Heart left ventricle (tissue), 16 donors: ENCODE data around the gene ELL3. TPM values are rescaled to one million over a fixed set of nuclear protein-coding genes. Genes with fewer than 3 reads are reported as not detected.

ENCODE experiments used
- ATAC-seq, 4 donors: fragments of 200-7000 bp; cut with Tn5 transposase; one replicate each; pipeline ENCODE4 v1.9.1; 2020 to 2022; ENCODE audit warnings: moderate library complexity in 4 of 4, mild to moderate bottlenecking in 3 of 4, moderate number of reproducible peaks in 1 of 4
- DNase-seq, 5 donors: peaks; one replicate each; pipeline ENCODE4 v3.0.0-alpha.2; 2020
- H3K27ac ChIP-seq, 12 donors: fragments of 200-600 bp; sonication (generic) in 4 of 12; one replicate each; pipeline versions ENCODE4 v1.5.0 to v1.8.0; 2016 to 2022; ENCODE audit warnings: mild to moderate bottlenecking in 2 of 12
- H3K27me3 ChIP-seq, 9 donors: fragments of 200-600 bp; sonication (generic) in 2 of 9; one replicate each; pipeline versions ENCODE4 v1.5.1 to v1.8.0; 2016 to 2022; ENCODE audit warnings: mild to moderate bottlenecking in 3 of 9
- H3K36me3 ChIP-seq, 9 donors: fragments of 200-600 bp; sonication (generic) in 2 of 9; one replicate each; pipeline versions ENCODE4 v1.5.0 to v1.8.0; 2018 to 2022; ENCODE audit warnings: mild to moderate bottlenecking in 2 of 9
- H3K4me1 ChIP-seq, 12 donors: fragments of 200-600 bp; sonication (generic) in 4 of 12; one replicate each; pipeline versions ENCODE4 v1.5.0 to v1.8.0; 2016 to 2022; ENCODE audit warnings: mild to moderate bottlenecking in 3 of 12
- H3K4me3 ChIP-seq, 12 donors: fragments of 200-600 bp; sonication (generic) in 4 of 12; one replicate each; pipeline versions ENCODE4 v1.5.0 to v1.8.0; 2017 to 2022; ENCODE audit warnings: mild to moderate bottlenecking in 9 of 12, moderate library complexity in 4 of 12
- H3K9me3 ChIP-seq, 12 donors: fragments of 200-600 bp; sonication (generic) in 4 of 12; one replicate each; pipeline versions ENCODE4 v1.5.0 to v1.8.0; 2016 to 2022; ENCODE audit warnings: mild to moderate bottlenecking in 1 of 12
- POLR2A ChIP-seq, 2 donors: fragments of 450-650 bp; IDR thresholded peaks; one replicate each; pipeline ENCODE4 v1.6.1; 2017; ENCODE audit warnings: antibody characterized with exemption in 2 of 2, mild to moderate bottlenecking in 2 of 2, moderate library complexity in 2 of 2
- whole genome bisulfite sequencing, 4 donors: extraction: QIAGEN DNeasy Blood & Tissue Kit in 2 of 4; methylation state at CpG; one replicate each; pipeline versions ENCODE4 v1.1.5 to v1.1.7; 2013 to 2018; 5-methylcytosine and 5-hydroxymethylcytosine counted together
- intact Hi-C, 10 donors: fragments of 100-400 bp; cut with DNase I; formaldehyde crosslinking; loops; one replicate each; pipeline versions ENCODE4 v1.11.1 to v1.14.2; 2022
- polyA plus RNA-seq, 2 donors: library from polyadenylated mRNA; stranded (reverse); fragments of 200-250 nt; gene quantifications; one replicate each; pipeline ENCODE4 v1.2.3, GENCODE V29; 2013
- total RNA-seq, 9 donors: library from RNA; depleted of rRNA in 2 of 9; stranded (reverse); fragments of >200 nt in 2 of 9; fragmentation: NEBNext Ultra II Directional in 3 of 9; extraction: Animal tissue kit (Norgen Biotek cat#: 25700) in 3 of 9; gene quantifications; one replicate each; pipeline versions ENCODE4 v1.1.0 to v1.2.4, GENCODE V29; 2016 to 2023
- TF ChIP-seq, protein P1 (sequence below), 12 donors: fragments of 200-600 bp; sonication (generic) in 4 of 12; IDR thresholded peaks; one replicate each; pipeline versions ENCODE4 v1.5.0 to v1.8.0; 2018 to 2022; ENCODE audit warnings: antibody characterized with exemption in 12 of 12, mild to moderate bottlenecking in 5 of 12
- donor health status: ischemic (EF 13 %, LVEDD 7.1; RV severe dilation, severe dysfunction).
- donor health status: healthy with polysubstance abuse.
- donor health status: DM: no; HTN: yes; CAD: no.
- donor health status: DM: no; HTN: no; CAD: no.
- donor health status: ischemic (EF 25% LVEDD 6.9; RV normal size, moderate dysfunction).
- donor health status: ischemic (EF 25% LVEDD 5.7; RV mildly dilated, moderate dysfunction).
- donor health status: healthy.
- donor health status: DM: yes; HTN: yes; CAD: no.
- donor health status: ischemic (EF 35%, LVEDD 5.7; RV mildly dilated, moderate dysfunction).
- donor health status: nonischemic (EF 11% LVEDD 7.7; RV severe dilation, severe dysfunction).
- donor health status: DM: yes; HTN: yes; CAD: no.
- donor health status: PGD.
- donor health status: ischemic (EF 29% LVEDD 5.4; RV normal size, mild dysfunction).
- donor health status: nonischemic (EF 23%, LVEDD 6.1; RV moderate dilation, normal function).

Gene ELL3
- total and polyA plus RNA-seq, 11 donors, result 0.35 to 6.3 (median 1.0) TPM

DNA sequence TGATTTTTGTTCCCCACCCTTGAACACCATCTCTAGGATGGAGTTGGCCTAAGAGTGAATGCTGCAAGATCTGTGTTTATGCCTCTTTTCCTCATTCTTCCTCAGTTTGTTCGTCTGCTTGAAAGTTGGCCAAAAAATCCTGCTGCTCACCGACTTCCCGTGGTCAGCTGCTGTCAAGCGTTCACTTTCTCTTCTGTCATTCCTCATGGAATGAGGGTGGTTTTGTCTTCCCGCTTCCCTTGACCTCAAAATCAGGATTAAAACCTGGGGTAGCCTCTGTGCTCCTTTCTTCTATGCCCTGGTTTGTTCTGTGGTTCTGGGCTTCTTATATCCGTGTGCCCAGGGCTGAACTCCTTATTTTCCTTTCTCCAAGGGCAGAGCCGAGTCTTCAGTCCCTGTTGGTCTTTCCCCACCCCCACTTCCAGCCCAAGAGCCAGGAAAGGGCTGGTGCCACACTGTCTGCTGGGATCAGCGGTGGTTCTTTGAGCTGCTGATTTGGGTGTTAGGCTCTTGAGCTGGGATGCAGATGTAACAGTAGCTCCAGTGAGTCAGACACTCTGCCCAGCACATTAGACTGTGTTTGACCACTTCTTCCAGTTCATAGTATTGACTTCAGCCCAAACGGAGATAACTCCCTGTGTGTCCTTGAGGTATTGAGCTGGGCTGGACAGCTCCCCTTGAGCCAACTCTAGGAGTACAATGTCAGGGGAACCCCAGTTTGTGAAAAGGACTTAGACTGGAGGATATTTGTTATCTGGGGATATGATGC lies 17.7 kb upstream of the ELL3 start:
- Histone ChIP-seq H3K4me1 (peaks cover 4 to 65% (median 46%) of the 10 kb centered on the region in 12 donors), H3K4me3 (peak overlapping the region in 5 of 12 donors; percentile 69 to 95 (median 94)), H3K27me3 (no peaks in the 10 kb centered on the region), H3K9me3 (no peaks in the 10 kb centered on the region), H3K36me3 (peaks cover 0 to 63% (median 53%) of the 10 kb centered on the region in 9 donors), H3K27ac (peak overlapping the region in 10 of 12 donors; percentile 9 to 100 (median 96))
- DNase-seq (peak in 2 of 5 donors; percentile 25 to 31), ATAC-seq (no peak)
- WGBS, 4 donors, result 60 to 70% (median 61%) methylated on average over 9 of the region's 9 CpGs
- intact Hi-C loops, result loop anchor here in 1 of 10 donors (5.0 kb wide), 1 partner anchor 633 kb away; the partner anchor contains the start of gene CTDSPL2
- TF ChIP-seq POLR2A (IDR thresholded peaks at IDR 0.05), result no peak
- TF ChIP-seq, protein P1, sequence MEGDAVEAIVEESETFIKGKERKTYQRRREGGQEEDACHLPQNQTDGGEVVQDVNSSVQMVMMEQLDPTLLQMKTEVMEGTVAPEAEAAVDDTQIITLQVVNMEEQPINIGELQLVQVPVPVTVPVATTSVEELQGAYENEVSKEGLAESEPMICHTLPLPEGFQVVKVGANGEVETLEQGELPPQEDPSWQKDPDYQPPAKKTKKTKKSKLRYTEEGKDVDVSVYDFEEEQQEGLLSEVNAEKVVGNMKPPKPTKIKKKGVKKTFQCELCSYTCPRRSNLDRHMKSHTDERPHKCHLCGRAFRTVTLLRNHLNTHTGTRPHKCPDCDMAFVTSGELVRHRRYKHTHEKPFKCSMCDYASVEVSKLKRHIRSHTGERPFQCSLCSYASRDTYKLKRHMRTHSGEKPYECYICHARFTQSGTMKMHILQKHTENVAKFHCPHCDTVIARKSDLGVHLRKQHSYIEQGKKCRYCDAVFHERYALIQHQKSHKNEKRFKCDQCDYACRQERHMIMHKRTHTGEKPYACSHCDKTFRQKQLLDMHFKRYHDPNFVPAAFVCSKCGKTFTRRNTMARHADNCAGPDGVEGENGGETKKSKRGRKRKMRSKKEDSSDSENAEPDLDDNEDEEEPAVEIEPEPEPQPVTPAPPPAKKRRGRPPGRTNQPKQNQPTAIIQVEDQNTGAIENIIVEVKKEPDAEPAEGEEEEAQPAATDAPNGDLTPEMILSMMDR (IDR thresholded peaks at IDR 0.05), result no peak

DNA sequence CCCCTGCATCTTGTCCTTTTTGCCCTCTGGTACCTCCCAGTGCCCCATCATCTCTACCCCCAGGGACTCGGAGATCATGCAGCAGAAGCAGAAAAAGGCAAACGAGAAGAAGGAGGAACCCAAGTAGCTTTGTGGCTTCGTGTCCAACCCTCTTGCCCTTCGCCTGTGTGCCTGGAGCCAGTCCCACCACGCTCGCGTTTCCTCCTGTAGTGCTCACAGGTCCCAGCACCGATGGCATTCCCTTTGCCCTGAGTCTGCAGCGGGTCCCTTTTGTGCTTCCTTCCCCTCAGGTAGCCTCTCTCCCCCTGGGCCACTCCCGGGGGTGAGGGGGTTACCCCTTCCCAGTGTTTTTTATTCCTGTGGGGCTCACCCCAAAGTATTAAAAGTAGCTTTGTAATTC lies 16.9 kb upstream of the ELL3 start:
- intact Hi-C loops, result loop anchor here in 1 of 10 donors (5.0 kb wide), 1 partner anchor 634 kb away; the partner anchor contains the start of gene CTDSPL2
- WGBS, 4 donors, result 73 to 80% (median 77%) methylated on average over 10 of the region's 10 CpGs
- H3K27ac ChIP-seq, result peak overlapping the region in 11 of 12 donors; percentile 92 to 100 (median 97)
- TF ChIP-seq POLR2A (IDR thresholded peaks at IDR 0.05), result no peak
- TF ChIP-seq, protein P1 (IDR thresholded peaks at IDR 0.05), result no peak
- H3K4me1 ChIP-seq, result peaks cover 4 to 61% (median 45%) of the 10 kb centered on the region in 12 donors
- H3K4me3 ChIP-seq, result peak overlapping the region; percentile 60 to 100 (median 85)
- ATAC-seq (no peak), DNase-seq (no peak)
- H3K36me3 ChIP-seq, result peaks cover 0 to 55% (median 46%) of the 10 kb centered on the region in 9 donors
- no peaks in the 10 kb centered on the region for H3K9me3 ChIP-seq
- H3K27me3 ChIP-seq, result no peaks in the 10 kb centered on the region

DNA sequence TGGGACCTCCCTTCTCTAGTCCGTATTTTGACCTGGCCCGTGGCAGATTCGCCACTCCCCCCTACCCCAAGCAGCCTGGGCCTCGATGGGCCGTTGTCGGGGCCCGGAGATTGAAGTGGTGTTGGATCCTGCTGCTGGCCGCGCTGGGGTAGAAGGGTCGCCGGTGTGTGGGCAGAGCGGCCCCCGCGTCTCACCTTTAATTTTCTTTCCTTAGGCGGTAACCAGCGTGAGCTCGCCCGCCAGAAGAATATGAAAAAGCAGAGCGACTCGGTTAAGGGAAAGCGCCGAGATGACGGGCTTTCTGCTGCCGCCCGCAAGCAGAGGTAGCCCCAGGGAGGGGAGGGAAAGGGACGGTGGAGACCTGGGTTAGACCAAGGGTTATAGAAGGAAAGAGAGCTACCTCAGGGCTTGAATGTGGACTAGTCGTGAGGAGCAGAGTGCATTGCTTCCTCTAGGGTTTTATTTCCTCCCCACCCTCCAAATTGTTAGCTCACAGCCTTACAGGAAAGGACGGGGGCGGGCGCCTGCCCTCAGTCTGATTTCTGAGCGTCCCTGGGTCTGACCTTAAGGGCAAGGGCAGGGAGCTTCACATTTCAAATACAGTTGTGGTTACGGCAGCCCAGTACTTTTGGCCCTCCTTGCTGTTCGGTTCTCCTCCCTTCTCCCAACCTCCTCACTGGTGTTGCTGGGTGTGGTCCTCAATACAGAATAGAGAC lies 16.2 kb upstream of the ELL3 start:
- DNase-seq, result peak in 4 of 5 donors; percentile 44 to 67 (median 62)
- peak overlapping the region; percentile 84 to 100 (median 96) for H3K27ac ChIP-seq
- peak overlapping the region; percentile 60 to 100 (median 85) for H3K4me3 ChIP-seq
- peaks cover 4 to 55% (median 41%) of the 10 kb centered on the region in 12 donors for H3K4me1 ChIP-seq
- TF ChIP-seq POLR2A (IDR thresholded peaks at IDR 0.05), result no peak
- TF ChIP-seq, protein P1 (IDR thresholded peaks at IDR 0.05), result peak in 1 of 12 donors; percentile 9
- WGBS, 4 donors, result 0 to 1% (median 1%) methylated on average over 31 to 33 of the region's 33 CpGs
- intact Hi-C loops, result loop anchor here in 2 of 10 donors (1.0 to 5.0 kb wide), 2 partner anchors 31 to 634 kb away; partner anchors contain the start of genes CTDSPL2 (in 1 of the 2) and MFAP1 (in 1 of the 2)
- no peaks in the 10 kb centered on the region for H3K27me3 ChIP-seq
- ATAC-seq, result peak in 3 of 4 donors; percentile 2 to 40 (median 23)
- H3K9me3 ChIP-seq, result no peaks in the 10 kb centered on the region
- peaks cover 0 to 49% (median 42%) of the 10 kb centered on the region in 9 donors for H3K36me3 ChIP-seq
